Measurements from ENCODE around the gene PLTP. TPM values are rescaled to one million over a fixed set of nuclear protein-coding genes. Genes with fewer than 3 reads are reported as not detected.

Gene PLTP
- 49.8 TPM for total RNA-seq

GRCh38 chr20:45911486-45912343, at the start of gene PLTP:
PLTP (minus strand) TSS chr20:45912155; CDS start chr20:45911452, 703 bp downstream.

GRCh38 chr20:45934586-45935415, 22.8 kb upstream of the PLTP start, which contains the start of gene PCIF1:
PCIF1 (plus strand) TSS chr20:45934683; CDS start chr20:45939000, 4,317 bp downstream.

GRCh38 chr20:45890985-45891983, 20.7 kb downstream of the PLTP start, which contains the start of the genes CTSA and NEURL2:
CTSA (plus strand) TSS chr20:45891335; CDS start chr20:45891569, 234 bp downstream.
NEURL2 (minus strand) TSS chr20:45891208; CDS start chr20:45890991, 217 bp downstream.

GRCh38 chr20:45887346-45887715, 24.6 kb downstream of the PLTP start, which contains the start of gene SPATA25:
SPATA25 (minus strand) TSS chr20:45887622; CDS start chr20:45887590, 32 bp downstream.

GRCh38 chr20:45880988-45881788, 30.8 kb downstream of the PLTP start, which contains the start of gene ZSWIM1:
ZSWIM1 (plus strand) TSS chr20:45881227; CDS start chr20:45882593, 1,366 bp downstream.

GRCh38 chr20:45857114-45857881, 54.7 kb downstream of the PLTP start, which contains the start of the genes ACOT8 and ZSWIM3:
ACOT8 (minus strand) TSS chr20:45857392; CDS start chr20:45857315, 77 bp downstream.
ZSWIM3 (plus strand) TSS chr20:45857614; CDS start chr20:45857826, 212 bp downstream.

Other genes starting within 250 kb of the PLTP start
- gene WFDC11, start 241.9 kb downstream of the PLTP start, total RNA-seq: not detected
- not detected for gene WFDC13, start 210.1 kb downstream of the PLTP start, total RNA-seq
- not detected for gene WFDC10B, start 207.1 kb downstream of the PLTP start, total RNA-seq
- gene SPINT4, start 189.8 kb downstream of the PLTP start, total RNA-seq: not detected
- 0.69 TPM for gene WFDC3, start 120.3 kb downstream of the PLTP start, total RNA-seq
- gene DNTTIP1, start 120.2 kb downstream of the PLTP start, total RNA-seq: 12.5 TPM
- gene UBE2C, start 99.5 kb downstream of the PLTP start, total RNA-seq: 7.6 TPM
- not detected for gene TNNC2, start 84.8 kb downstream of the PLTP start, total RNA-seq
- 21.0 TPM for gene SNX21, start 78.4 kb downstream of the PLTP start, total RNA-seq
- 40.4 TPM for gene ACOT8, start 54.8 kb downstream of the PLTP start, total RNA-seq
- 13.8 TPM for gene ZSWIM3, start 54.5 kb downstream of the PLTP start, total RNA-seq
- gene ZSWIM1, start 30.9 kb downstream of the PLTP start, total RNA-seq: 6.7 TPM
- 1.6 TPM for gene SPATA25, start 24.5 kb downstream of the PLTP start, total RNA-seq
- 4.6 TPM for gene NEURL2, start 20.9 kb downstream of the PLTP start, total RNA-seq
- gene CTSA, start 20.8 kb downstream of the PLTP start, total RNA-seq: 28.4 TPM
- 12.5 TPM for gene PCIF1, start 22.5 kb upstream of the PLTP start, total RNA-seq
- gene ZNF335, start 60.0 kb upstream of the PLTP start, total RNA-seq: 15.5 TPM
- gene MMP9, start 96.8 kb upstream of the PLTP start, total RNA-seq: 0.23 TPM
- 113 TPM for gene SLC12A5, start 117.1 kb upstream of the PLTP start, total RNA-seq
- 21.9 TPM for gene NCOA5, start 177.8 kb upstream of the PLTP start, total RNA-seq
- 0.92 TPM for gene CD40, start 206.2 kb upstream of the PLTP start, total RNA-seq